ENCODE measurements around the gene CEP44.
A peak's percentile ranks its signal among the peaks of the same experiment; 100 is the strongest.
"Not testable (repeated sequence)": the region's sequence is repeated elsewhere in the genome, so short reads cannot be mapped to it uniquely, and the experiment has no call there.

The CEP44 gene

DNA sequence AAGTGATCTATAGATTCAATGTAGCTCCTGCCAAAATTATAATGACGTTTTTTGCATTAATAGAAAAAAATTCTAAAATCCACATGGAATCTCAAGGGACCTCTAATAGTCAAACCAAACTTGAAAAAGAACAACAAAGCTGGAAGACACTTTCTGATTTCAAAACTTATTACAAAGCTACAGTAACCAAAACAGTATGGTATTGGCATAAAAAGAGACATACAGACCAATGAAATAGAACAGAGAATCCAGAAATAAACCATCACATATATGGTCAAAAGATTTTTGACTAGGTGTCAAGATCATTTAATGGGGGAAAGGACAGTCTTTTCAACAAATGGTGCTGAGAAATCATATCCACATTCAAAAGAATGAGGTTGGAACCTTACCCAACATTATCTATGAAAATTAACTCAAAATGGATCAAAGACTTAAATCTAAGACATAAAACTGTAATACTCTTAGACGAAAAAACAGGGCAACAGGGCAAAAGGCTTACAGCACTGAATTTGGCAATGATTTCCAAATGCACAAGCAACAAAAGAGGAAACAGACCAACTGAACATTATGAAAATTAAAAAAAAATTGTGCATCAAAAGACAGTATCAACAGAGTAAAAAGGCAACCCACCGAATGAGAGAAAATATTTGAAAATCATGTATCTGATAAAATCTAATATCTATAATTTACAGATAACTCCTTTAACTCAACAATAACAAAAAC is 4.1 kb upstream of the CEP44 start:
- no peak for DNase-seq

- no peak for DNase-seq
Measured at GRCh38 chr4:174281182-174281737, 2.5 kb upstream of the CEP44 start.

DNA sequence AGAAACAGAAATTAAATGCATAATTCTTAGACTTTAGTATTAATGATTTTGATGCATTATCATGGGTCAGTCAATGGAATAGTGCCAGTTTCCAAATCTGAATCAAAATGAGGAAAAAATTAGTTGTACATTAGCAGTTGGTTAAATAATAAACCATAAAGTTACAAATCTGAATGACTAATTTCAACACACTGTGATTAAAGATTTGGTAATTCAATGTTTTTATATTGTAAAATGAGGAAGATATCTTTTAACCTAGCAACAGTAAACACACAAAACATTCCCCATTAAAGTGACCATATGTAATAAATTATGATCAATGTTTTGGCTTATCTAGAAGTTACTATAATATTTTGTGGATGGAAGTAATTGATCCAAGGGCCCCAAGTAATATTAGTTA is 1.8 kb upstream of the CEP44 start:
- no peak for DNase-seq

GRCh38 chr4:174282836-174283506 is 740 bp upstream of the CEP44 start:
- DNase-seq = peak; percentile 86

DNA sequence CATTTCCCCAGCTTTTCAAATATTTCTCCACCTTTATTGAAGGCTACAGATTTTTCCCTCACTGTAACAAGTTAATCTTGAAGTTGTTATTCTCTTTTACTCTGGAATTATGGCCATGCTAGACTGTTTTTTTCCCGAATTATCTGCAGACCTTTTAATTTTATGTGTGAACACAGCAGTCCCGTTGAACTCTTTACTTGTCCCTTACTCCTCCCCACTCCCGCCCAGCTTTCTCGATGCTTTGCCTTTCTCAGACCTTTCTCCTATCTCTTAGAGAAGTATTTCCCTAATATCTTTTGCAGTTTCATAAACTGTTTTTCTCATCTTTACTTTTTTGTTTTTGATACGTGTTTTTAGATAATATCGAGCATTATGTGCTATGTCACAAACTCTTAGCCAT is 776 bp downstream of the CEP44 start:
- DNase-seq = no peak

DNA sequence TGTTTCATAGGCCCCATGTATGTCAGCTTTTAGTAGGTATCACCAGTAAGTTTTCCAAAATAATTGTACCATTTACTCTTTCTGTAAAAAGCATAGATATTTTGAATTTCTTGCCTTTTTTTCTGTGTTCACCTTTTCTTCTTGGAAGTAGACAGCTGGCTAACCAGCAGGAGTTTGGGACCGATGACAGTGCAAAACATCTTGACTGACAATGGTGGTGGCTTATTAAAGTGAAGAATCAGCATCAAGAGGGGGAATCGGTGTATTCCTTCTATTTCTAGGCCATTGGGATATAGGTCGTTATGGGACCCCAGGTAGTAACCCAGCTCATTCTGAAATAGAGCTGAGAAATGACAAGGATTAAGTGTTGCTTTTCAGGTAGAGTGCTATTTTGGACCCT is 3.2 kb downstream of the CEP44 start:
- no peak for DNase-seq

DNA sequence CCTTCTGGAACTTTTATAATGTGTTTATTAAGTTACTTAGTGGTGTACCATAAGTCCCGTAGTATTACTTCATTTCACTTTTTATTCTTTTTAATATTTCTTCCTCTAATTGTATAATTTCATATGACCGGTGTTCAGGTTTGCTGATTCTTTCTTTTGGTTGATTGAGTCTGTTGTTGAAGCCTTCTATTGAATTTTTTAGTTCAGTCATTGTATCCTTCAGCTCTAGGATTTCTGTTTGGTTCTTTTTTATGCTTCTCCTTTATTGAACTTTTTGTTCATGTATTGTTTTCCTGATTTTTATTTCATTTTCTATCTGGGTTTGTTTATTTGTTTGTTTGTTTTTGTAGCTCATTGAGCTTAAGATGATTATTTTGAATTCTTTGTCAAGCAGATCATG is 8.8 kb downstream of the CEP44 start:
- no peak for DNase-seq

GRCh38 chr4:174294641-174295040 is 10.9 kb downstream of the CEP44 start:
- DNase-seq = not testable (repeated sequence)

DNA sequence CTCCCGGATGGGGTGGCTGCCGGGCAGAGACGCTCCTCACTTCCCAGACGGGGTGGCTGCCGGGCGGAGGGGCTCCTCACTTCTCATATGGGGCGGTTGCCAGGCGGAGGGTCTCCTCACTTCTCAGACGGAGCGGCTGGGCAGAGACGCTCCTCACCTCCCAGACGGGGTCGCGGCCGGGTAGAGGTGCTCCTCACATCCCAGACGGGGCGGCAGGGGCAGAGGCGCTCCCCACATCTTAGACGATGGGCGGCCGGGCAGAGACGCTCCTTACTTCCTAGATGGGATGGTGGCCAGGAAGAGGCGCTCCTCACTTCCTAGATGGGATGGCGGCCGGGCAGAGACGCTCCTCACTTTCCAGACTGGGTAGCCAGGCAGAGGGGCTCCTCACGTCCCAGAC is 11.4 kb downstream of the CEP44 start:
- DNase-seq = not testable (repeated sequence)

GRCh38 chr4:174303687-174304086 is 20.0 kb downstream of the CEP44 start:
- DNase-seq = no peak

GRCh38 chr4:174304664-174305063 is 21.0 kb downstream of the CEP44 start:
- no peak for DNase-seq

GRCh38 chr4:174305961-174306360 is 22.2 kb downstream of the CEP44 start:
- no peak for DNase-seq

- DNase-seq = no peak
Measured at GRCh38 chr4:174307694-174308093, 24.0 kb downstream of the CEP44 start.

- no peak for DNase-seq
Measured at GRCh38 chr4:174312993-174313392, 29.3 kb downstream of the CEP44 start.

DNA sequence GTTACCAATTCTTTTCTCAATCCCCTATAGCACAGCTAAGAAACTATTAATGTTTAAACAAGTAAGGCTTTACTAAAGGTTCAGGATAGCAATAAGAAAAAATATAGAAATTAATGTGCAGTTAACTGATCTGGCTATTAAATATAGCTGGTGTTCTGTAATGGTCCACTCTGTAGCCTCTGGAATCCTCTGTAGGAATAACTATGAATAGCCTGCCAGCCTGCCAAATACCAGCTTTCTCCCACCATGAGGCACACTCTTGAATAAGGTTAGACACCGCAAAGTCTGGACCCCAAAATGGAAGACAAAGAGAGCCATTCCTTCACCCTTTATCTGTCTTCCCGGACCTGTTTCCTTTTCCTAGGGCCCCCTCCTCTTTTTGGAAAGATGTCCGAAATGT is 30.6 kb downstream of the CEP44 start:
- no peak for DNase-seq

- peak; percentile 80 for DNase-seq
Measured at GRCh38 chr4:174314770-174315169, 31.1 kb downstream of the CEP44 start.

DNA sequence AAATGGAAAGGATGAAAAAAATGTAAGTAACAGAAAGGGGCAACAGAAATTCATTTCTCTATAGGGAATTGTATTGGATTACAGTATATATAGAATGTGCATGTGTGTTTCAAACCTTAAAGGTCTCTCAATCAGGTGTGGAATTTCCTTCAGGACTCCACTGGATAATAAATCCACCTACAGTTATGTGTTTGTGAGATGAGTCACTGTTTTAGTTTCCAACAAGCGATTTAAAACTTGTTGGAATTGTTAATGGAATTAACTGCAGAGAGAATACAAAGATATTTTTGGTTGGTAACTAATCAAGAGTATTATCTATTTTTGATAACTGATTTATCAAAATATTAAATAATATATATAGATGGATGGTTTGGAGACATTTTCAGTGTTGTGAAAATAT is 32.8 kb downstream of the CEP44 start:
- DNase-seq = no peak

GRCh38 chr4:174316954-174317353 is 33.2 kb downstream of the CEP44 start:
- DNase-seq = peak; percentile 2

- DNase-seq = no peak
Measured at GRCh38 chr4:174317531-174317930, 33.8 kb downstream of the CEP44 start.

GRCh38 chr4:174318829-174319764 is 35.4 kb downstream of the CEP44 start:
- DNase-seq = peak; percentile 13

GRCh38 chr4:174320494-174321199 is 36.9 kb downstream of the CEP44 start:
- DNase-seq = no peak

DNA sequence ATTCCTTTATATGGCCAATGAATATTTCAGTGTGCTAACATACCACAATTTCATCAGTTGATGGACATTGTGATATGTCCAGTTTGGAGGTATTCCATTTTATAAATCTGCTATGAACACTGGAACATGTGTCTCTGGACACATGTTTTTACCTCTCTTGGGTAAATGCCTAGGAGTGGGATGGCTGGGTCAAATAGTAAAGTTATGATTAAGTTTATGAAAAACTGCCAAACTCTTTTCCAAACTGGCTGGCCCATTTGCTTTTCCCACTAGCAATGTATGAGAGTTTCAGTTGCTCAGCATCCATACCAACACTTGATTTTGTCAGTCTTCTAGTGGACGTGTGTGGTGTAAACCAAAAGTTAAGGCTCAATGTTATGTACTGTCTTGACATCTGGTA is 40.5 kb downstream of the CEP44 start:
- DNase-seq = peak; percentile 32

DNA sequence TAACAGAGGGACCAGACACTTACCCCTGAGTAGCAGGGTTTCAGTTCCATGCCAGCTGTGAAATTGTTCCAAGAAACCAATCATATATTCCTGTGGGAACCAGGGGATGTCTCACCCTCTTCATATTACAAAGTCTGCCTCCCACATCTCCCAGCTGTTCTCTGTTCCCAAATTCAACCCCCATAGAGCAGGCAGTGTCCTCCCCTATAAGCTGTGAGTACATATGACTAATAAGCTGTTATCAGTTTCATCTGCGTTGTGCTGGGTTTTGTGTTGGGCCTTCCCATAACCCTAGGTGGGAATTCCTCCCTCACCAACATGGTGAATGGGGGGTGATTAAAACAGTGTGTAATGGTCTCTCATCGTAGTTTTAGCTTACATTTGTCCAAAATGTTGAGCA is 41.0 kb downstream of the CEP44 start:
- peak; percentile 77 for DNase-seq

All from HCEC 1CT (cell line).